ENCODE data around the gene ZNF444.
A peak's percentile ranks its signal among the peaks of the same experiment; 100 is the strongest.

DNA sequence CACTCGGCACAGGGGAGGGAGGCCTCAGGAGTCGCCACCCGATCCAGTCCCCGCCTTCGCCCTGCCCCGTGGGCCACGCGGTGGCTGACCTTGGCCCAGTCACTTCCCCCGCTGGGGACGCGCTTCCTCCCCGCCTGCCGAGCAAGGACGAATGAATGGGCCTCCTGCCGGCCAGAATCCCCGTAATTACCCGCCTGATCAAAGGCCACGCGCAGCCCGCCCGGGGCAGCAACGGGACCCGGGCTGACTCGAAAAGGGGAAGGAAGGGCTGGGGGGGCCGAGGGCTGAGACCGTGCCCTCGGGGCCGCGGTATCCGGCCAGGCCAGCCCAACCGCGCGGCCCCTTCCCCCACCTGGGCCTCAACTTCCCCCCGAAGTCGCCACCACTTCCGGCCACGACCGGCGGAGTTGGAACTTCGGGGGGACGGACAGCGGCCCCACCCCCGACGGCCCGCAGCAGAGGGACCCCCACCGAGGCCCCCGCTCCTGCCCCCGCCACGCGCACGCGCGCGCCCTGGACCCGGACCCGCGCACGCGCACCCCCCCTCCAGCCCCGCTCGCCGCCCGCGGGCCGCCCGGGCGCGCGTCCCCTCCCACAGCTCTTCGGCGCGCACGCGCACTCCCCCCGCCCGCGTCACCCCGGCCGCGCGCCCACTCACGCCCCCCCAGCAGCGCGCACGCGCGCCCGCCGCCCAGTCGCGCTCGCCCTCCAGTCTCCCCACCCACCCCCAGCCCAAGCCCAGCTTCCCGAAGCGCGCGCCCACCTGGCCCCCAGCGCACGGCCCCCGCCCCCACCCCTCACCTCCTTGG lies 20.5 kb upstream of the ZNF444 start:
- TF ChIP-seq, protein P1, sequence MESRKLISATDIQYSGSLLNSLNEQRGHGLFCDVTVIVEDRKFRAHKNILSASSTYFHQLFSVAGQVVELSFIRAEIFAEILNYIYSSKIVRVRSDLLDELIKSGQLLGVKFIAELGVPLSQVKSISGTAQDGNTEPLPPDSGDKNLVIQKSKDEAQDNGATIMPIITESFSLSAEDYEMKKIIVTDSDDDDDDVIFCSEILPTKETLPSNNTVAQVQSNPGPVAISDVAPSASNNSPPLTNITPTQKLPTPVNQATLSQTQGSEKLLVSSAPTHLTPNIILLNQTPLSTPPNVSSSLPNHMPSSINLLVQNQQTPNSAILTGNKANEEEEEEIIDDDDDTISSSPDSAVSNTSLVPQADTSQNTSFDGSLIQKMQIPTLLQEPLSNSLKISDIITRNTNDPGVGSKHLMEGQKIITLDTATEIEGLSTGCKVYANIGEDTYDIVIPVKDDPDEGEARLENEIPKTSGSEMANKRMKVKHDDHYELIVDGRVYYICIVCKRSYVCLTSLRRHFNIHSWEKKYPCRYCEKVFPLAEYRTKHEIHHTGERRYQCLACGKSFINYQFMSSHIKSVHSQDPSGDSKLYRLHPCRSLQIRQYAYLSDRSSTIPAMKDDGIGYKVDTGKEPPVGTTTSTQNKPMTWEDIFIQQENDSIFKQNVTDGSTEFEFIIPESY (IDR thresholded peaks at IDR 0.05): no peak
- TF ChIP-seq, protein P2, sequence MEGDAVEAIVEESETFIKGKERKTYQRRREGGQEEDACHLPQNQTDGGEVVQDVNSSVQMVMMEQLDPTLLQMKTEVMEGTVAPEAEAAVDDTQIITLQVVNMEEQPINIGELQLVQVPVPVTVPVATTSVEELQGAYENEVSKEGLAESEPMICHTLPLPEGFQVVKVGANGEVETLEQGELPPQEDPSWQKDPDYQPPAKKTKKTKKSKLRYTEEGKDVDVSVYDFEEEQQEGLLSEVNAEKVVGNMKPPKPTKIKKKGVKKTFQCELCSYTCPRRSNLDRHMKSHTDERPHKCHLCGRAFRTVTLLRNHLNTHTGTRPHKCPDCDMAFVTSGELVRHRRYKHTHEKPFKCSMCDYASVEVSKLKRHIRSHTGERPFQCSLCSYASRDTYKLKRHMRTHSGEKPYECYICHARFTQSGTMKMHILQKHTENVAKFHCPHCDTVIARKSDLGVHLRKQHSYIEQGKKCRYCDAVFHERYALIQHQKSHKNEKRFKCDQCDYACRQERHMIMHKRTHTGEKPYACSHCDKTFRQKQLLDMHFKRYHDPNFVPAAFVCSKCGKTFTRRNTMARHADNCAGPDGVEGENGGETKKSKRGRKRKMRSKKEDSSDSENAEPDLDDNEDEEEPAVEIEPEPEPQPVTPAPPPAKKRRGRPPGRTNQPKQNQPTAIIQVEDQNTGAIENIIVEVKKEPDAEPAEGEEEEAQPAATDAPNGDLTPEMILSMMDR (IDR thresholded peaks at IDR 0.05; ENCODE audit: low read depth, low read length, missing input control): peak; percentile 22
- TF ChIP-seq, protein P3, sequence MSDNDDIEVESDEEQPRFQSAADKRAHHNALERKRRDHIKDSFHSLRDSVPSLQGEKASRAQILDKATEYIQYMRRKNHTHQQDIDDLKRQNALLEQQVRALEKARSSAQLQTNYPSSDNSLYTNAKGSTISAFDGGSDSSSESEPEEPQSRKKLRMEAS (IDR thresholded peaks at IDR 0.05): peak; percentile 83
- TF ChIP-seq SP1 (IDR thresholded peaks at IDR 0.05) (peak; percentile 57), YY1 (IDR thresholded peaks at IDR 0.05) (peak; percentile 26), GABPA (IDR thresholded peaks at IDR 0.05 in 1 of 2, conservative IDR thresholded peaks at IDR 0.05 in 1 of 2) (peak in 1 of 2 donors; percentile 81), TAF1 (conservative IDR thresholded peaks at IDR 0.05) (no peak)
- TF ChIP-seq, protein P4, sequence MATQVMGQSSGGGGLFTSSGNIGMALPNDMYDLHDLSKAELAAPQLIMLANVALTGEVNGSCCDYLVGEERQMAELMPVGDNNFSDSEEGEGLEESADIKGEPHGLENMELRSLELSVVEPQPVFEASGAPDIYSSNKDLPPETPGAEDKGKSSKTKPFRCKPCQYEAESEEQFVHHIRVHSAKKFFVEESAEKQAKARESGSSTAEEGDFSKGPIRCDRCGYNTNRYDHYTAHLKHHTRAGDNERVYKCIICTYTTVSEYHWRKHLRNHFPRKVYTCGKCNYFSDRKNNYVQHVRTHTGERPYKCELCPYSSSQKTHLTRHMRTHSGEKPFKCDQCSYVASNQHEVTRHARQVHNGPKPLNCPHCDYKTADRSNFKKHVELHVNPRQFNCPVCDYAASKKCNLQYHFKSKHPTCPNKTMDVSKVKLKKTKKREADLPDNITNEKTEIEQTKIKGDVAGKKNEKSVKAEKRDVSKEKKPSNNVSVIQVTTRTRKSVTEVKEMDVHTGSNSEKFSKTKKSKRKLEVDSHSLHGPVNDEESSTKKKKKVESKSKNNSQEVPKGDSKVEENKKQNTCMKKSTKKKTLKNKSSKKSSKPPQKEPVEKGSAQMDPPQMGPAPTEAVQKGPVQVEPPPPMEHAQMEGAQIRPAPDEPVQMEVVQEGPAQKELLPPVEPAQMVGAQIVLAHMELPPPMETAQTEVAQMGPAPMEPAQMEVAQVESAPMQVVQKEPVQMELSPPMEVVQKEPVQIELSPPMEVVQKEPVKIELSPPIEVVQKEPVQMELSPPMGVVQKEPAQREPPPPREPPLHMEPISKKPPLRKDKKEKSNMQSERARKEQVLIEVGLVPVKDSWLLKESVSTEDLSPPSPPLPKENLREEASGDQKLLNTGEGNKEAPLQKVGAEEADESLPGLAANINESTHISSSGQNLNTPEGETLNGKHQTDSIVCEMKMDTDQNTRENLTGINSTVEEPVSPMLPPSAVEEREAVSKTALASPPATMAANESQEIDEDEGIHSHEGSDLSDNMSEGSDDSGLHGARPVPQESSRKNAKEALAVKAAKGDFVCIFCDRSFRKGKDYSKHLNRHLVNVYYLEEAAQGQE (IDR thresholded peaks at IDR 0.05): no peak
